GM18858 (cell line): Measurements from ENCODE around the gene DUSP2.

Experiments
- ATAC-seq: cut with Tn5 transposase; IDR thresholded peaks from one replicate; pipeline ENCODE4 v1.9.1; 2021; ENCODE audit not compliant: unreplicated experiment

The DUSP2 gene

GRCh38 chr2:96104487-96104861 lies 40.8 kb downstream of the DUSP2 start:
- ATAC-seq: no peak

- ATAC-seq: no peak
These were observed 41.3 kb downstream of the DUSP2 start for GRCh38 chr2:96103761-96104486.

- no peak for ATAC-seq
These were observed 42.0 kb downstream of the DUSP2 start for GRCh38 chr2:96103187-96103601.

GRCh38 chr2:96102596-96103186 lies 42.5 kb downstream of the DUSP2 start:
- ATAC-seq: no peak

GRCh38 chr2:96100893-96101304 lies 44.3 kb downstream of the DUSP2 start:
- no peak for ATAC-seq

- ATAC-seq: no peak
These were observed 45.1 kb downstream of the DUSP2 start for GRCh38 chr2:96099861-96100798.

- no peak for ATAC-seq
These were observed 46.2 kb downstream of the DUSP2 start for GRCh38 chr2:96098900-96099590.

GRCh38 chr2:96097951-96098823 lies 47.1 kb downstream of the DUSP2 start:
- ATAC-seq: no peak

GRCh38 chr2:96097441-96097840 lies 47.8 kb downstream of the DUSP2 start:
- ATAC-seq: no peak

GRCh38 chr2:96095116-96095636 lies 50.1 kb downstream of the DUSP2 start:
- no peak for ATAC-seq

- ATAC-seq: no peak
These were observed 51.7 kb downstream of the DUSP2 start for GRCh38 chr2:96093528-96093927.
